HepG2 (cell line): Measurements from ENCODE around the gene SLC9A8. TPM values are rescaled to one million over a fixed set of nuclear protein-coding genes. Genes with fewer than 3 reads are reported as not detected.

Experiments
- FOSL1 ChIP-seq: sonication (generic); formaldehyde crosslinking; IDR thresholded peaks from 2 replicates; pipeline ENCODE4 v1.9.0; 2021; ENCODE audit warnings: missing genetic modification reagents, borderline replicate concordance
- GPN1 ChIP-seq: sonication (generic); formaldehyde crosslinking; IDR thresholded peaks from 2 replicates; pipeline ENCODE4 v1.5.1; 2020; ENCODE audit warnings: missing genetic modification reagents, borderline replicate concordance
- HCFC1 ChIP-seq: fragments of 150-350 bp; IDR thresholded peaks from 2 replicates; pipeline ENCODE4 v1.6.1; 2014; ENCODE audit warnings: low read depth, low read length
- IRX3 ChIP-seq: sonication (generic); formaldehyde crosslinking; IDR thresholded peaks from 2 replicates; pipeline ENCODE4 v1.8.1; 2023; ENCODE audit warnings: mild to moderate bottlenecking, low read depth, missing genetic modification reagents, borderline replicate concordance
- KDM5B ChIP-seq: sonication (generic); formaldehyde crosslinking; IDR thresholded peaks from 2 replicates; pipeline ENCODE4 v1.4.0; 2020; ENCODE audit warnings: missing genetic modification reagents, mild to moderate bottlenecking, borderline replicate concordance
- MBD4 ChIP-seq: IDR thresholded peaks from 2 replicates; pipeline ENCODE4 v1.6.1; 2012; ENCODE audit warnings: low read length, inconsistent platforms, borderline replicate concordance
- NKX3-1 ChIP-seq: sonication (generic); formaldehyde crosslinking; IDR thresholded peaks from 2 replicates; pipeline ENCODE4 v1.5.0; 2020; ENCODE audit warnings: missing genetic modification reagents
- ONECUT2 ChIP-seq: sonication (generic); formaldehyde crosslinking; IDR thresholded peaks from 2 replicates; pipeline ENCODE4 v1.4.0; 2020; ENCODE audit warnings: missing genetic modification reagents
- RBAK ChIP-seq: sonication (generic); formaldehyde crosslinking; IDR thresholded peaks from 2 replicates; pipeline ENCODE4 v1.5.1; 2020; ENCODE audit warnings: mild to moderate bottlenecking, missing genetic modification reagents
- SETDB1 ChIP-seq: sonication (generic); formaldehyde crosslinking; IDR thresholded peaks from 2 replicates; pipeline ENCODE4 v1.5.1; 2020; ENCODE audit warnings: missing genetic modification reagents, mild to moderate bottlenecking, borderline replicate concordance
- ZNF232 ChIP-seq: sonication (generic); formaldehyde crosslinking; IDR thresholded peaks from 2 replicates; pipeline ENCODE4 v1.4.0; 2020; ENCODE audit warnings: missing genetic modification reagents, borderline replicate concordance
- ZNF724P ChIP-seq: sonication (generic); formaldehyde crosslinking; IDR thresholded peaks from 2 replicates; pipeline ENCODE4 v1.8.0; 2022; ENCODE audit warnings: missing genetic modification reagents, borderline replicate concordance
- ZNF772 ChIP-seq: sonication (generic); formaldehyde crosslinking; IDR thresholded peaks from 2 replicates; pipeline ENCODE4 v1.5.0; 2020; ENCODE audit warnings: mild to moderate bottlenecking, missing genetic modification reagents
- ZNF782 ChIP-seq: sonication (generic); formaldehyde crosslinking; IDR thresholded peaks from 2 replicates; pipeline ENCODE4 v1.4.0; 2020; ENCODE audit warnings: missing genetic modification reagents, mild to moderate bottlenecking, borderline replicate concordance
- ZNF788 ChIP-seq: sonication (generic); formaldehyde crosslinking; IDR thresholded peaks from 2 replicates; pipeline ENCODE4 v1.5.0; 2020; ENCODE audit warnings: mild to moderate bottlenecking, missing genetic modification reagents, borderline replicate concordance
- ZSCAN9 ChIP-seq: IDR thresholded peaks from 2 replicates; pipeline ENCODE4 v1.6.1; 2016; ENCODE audit warnings: borderline replicate concordance
- polyA plus RNA-seq, 8 experiments: library from polyadenylated mRNA; depleted of rRNA in 3 of 8; stranded (reverse) in 7 of 8; unstranded in 1 of 8; fragments of >200 nt; fragmentation: Illumina TruSeq in 4 of 8; extraction: Trizol in 4 of 8; gene quantifications; 2 replicates each; pipeline versions ENCODE4 v1.2.1 to v1.2.3, GENCODE V29; 2011 to 2016; ENCODE audit warnings: low read depth in 4 of 8, missing spikeins in 1 of 8, mixed read lengths in 1 of 8; ENCODE audit not compliant: insufficient read depth in 1 of 8
- total RNA-seq, 5 experiments: library from RNA; depleted of rRNA; stranded (reverse); fragments of >200 nt; fragmentation: Illumina TruSeq; extraction: Trizol; gene quantifications; 2 replicates each; pipeline ENCODE4 v1.2.3, GENCODE V29; 2016; ENCODE audit warnings: low read depth in 1 of 5
- TF ChIP-seq, protein P1 (sequence below): sonication (generic); formaldehyde crosslinking; conservative IDR thresholded peaks from 2 replicates; pipeline ENCODE4 v1.4.0; 2020; ENCODE audit warnings: missing genetic modification reagents
- TF ChIP-seq, protein P2 (sequence below): sonication (generic); formaldehyde crosslinking; IDR thresholded peaks from 2 replicates; pipeline ENCODE4 v1.4.0; 2020; ENCODE audit warnings: missing genetic modification reagents
- TF ChIP-seq, protein P3 (sequence below): sonication (generic); formaldehyde crosslinking; IDR thresholded peaks from 2 replicates; pipeline ENCODE4 v1.4.0; 2020; ENCODE audit warnings: missing genetic modification reagents, borderline replicate concordance

SLC9A8 gene
- total and polyA plus RNA-seq, 2 of the 13 experiments (the other 11 are each of a cell fraction or from before 2014, with no cell fraction given), result 4.1 to 7.4 TPM

DNA sequence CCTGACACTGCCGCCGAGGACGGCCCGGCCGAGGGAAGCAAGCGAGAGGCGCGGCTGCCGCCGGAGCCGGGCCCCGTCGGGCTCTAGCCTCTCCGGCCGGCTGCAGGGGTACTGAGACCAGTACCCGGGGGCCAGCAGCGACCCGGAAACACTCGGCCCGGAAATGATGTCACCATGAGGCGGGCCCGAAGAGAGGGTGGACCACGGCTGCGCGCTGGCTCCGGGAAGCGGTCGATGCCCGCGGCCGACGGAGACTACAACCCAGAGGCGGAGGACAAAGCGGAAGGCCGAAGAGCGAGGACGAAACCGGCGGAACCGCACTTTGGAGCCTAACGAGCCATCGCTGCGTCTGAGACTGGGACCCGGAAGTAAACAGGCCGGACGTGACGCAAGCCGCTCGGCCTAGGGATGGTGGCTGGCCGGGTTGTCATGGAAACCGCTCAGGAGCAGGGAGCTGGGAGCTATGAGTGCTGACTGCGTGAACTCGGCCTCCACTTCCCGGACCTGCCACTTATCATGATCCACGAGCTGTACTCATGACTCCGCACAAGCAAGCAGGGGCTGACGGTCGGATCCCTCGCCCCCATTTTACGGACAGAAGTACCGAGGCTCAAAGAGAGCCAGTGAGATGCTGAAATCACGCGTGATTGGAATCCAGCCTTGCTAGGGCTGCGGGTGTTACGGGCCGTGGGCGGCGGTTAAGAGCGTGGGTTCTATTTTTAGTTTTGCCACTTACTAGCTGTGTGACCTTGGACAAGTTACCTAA is 102.9 kb downstream of the SLC9A8 start, which contains the start of gene SPATA2 (continued):
- no peak for TF ChIP-seq SETDB1 (CRISPR knock-in tag)
- peak; percentile 73 for TF ChIP-seq GPN1
- peak; percentile 90 for TF ChIP-seq ZNF788
- TF ChIP-seq MBD4, result no peak
- no peak; the same call in 1 of the 2 replicates for TF ChIP-seq ZNF724P
- TF ChIP-seq HCFC1, result peak; percentile 69
- peak; percentile 96 for TF ChIP-seq ZSCAN9
- peak; percentile 65; the same call in 1 of the 2 replicates for TF ChIP-seq IRX3
- peak; percentile 73 for TF ChIP-seq NKX3-1 (CRISPR knock-in tag)
- TF ChIP-seq RBAK (CRISPR knock-in tag), result peak; percentile 23; the same call in 1 of the 2 replicates
- peak; percentile 94 for TF ChIP-seq KDM5B (CRISPR knock-in tag)
- TF ChIP-seq ONECUT2 (CRISPR knock-in tag), result peak; percentile 58; the same call in 1 of the 2 replicates
- TF ChIP-seq, protein P1, sequence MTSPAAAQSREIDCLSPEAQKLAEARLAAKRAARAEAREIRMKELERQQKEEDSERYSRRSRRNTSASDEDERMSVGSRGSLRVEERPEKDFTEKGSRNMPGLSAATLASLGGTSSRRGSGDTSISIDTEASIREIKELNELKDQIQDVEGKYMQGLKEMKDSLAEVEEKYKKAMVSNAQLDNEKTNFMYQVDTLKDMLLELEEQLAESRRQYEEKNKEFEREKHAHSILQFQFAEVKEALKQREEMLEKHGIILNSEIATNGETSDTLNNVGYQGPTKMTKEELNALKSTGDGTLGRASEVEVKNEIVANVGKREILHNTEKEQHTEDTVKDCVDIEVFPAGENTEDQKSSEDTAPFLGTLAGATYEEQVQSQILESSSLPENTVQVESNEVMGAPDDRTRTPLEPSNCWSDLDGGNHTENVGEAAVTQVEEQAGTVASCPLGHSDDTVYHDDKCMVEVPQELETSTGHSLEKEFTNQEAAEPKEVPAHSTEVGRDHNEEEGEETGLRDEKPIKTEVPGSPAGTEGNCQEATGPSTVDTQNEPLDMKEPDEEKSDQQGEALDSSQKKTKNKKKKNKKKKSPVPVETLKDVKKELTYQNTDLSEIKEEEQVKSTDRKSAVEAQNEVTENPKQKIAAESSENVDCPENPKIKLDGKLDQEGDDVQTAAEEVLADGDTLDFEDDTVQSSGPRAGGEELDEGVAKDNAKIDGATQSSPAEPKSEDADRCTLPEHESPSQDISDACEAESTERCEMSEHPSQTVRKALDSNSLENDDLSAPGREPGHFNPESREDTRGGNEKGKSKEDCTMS (CRISPR knock-in tag), result 0 out of 2 replicates have a peak, but pooled peaks have one; percentile 58
- no peak; the same call in 1 of the 2 replicates for TF ChIP-seq FOSL1 (CRISPR knock-in tag)
- TF ChIP-seq ZNF232 (CRISPR knock-in tag), result peak; percentile 74; the same call in 1 of the 2 replicates
- TF ChIP-seq ZNF782 (CRISPR knock-in tag), result peak; percentile 81; the same call in 1 of the 2 replicates
- TF ChIP-seq, protein P2, sequence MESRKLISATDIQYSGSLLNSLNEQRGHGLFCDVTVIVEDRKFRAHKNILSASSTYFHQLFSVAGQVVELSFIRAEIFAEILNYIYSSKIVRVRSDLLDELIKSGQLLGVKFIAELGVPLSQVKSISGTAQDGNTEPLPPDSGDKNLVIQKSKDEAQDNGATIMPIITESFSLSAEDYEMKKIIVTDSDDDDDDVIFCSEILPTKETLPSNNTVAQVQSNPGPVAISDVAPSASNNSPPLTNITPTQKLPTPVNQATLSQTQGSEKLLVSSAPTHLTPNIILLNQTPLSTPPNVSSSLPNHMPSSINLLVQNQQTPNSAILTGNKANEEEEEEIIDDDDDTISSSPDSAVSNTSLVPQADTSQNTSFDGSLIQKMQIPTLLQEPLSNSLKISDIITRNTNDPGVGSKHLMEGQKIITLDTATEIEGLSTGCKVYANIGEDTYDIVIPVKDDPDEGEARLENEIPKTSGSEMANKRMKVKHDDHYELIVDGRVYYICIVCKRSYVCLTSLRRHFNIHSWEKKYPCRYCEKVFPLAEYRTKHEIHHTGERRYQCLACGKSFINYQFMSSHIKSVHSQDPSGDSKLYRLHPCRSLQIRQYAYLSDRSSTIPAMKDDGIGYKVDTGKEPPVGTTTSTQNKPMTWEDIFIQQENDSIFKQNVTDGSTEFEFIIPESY, result no peak; the same call in 1 of the 2 replicates
- peak; percentile 94 for TF ChIP-seq ZNF772 (CRISPR knock-in tag)
- TF ChIP-seq, protein P3, sequence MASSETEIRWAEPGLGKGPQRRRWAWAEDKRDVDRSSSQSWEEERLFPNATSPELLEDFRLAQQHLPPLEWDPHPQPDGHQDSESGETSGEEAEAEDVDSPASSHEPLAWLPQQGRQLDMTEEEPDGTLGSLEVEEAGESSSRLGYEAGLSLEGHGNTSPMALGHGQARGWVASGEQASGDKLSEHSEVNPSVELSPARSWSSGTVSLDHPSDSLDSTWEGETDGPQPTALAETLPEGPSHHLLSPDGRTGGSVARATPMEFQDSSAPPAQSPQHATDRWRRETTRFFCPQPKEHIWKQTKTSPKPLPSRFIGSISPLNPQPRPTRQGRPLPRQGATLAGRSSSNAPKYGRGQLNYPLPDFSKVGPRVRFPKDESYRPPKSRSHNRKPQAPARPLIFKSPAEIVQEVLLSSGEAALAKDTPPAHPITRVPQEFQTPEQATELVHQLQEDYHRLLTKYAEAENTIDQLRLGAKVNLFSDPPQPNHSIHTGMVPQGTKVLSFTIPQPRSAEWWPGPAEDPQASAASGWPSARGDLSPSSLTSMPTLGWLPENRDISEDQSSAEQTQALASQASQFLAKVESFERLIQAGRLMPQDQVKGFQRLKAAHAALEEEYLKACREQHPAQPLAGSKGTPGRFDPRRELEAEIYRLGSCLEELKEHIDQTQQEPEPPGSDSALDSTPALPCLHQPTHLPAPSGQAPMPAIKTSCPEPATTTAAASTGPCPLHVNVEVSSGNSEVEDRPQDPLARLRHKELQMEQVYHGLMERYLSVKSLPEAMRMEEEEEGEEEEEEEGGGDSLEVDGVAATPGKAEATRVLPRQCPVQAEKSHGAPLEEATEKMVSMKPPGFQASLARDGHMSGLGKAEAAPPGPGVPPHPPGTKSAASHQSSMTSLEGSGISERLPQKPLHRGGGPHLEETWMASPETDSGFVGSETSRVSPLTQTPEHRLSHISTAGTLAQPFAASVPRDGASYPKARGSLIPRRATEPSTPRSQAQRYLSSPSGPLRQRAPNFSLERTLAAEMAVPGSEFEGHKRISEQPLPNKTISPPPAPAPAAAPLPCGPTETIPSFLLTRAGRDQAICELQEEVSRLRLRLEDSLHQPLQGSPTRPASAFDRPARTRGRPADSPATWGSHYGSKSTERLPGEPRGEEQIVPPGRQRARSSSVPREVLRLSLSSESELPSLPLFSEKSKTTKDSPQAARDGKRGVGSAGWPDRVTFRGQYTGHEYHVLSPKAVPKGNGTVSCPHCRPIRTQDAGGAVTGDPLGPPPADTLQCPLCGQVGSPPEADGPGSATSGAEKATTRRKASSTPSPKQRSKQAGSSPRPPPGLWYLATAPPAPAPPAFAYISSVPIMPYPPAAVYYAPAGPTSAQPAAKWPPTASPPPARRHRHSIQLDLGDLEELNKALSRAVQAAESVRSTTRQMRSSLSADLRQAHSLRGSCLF, result no peak
